ENCODE results near the gene WDR18.
"Not testable (repeated sequence)": the region's sequence is repeated elsewhere in the genome, so short reads cannot be mapped to it uniquely, and the experiment has no call there.

The WDR18 gene

DNA sequence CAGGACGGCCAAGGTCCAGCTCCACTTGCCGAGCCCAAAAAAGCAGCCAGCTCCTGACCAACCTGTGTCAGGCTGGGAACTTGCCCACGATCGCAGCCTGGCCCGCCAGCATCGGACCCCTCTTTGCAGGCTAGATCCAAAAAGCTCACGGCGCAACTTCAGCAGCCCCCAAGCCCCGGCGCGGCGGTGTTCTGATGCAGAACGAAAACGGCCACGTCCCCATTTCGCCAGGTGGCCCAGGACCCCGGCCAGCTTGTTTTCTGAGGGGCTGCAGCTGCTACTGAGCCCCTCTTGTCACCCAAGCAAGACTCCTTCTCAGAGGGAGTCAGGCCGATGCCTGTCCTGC is 35.4 kb downstream of the WDR18 start:
- DNase-seq (ENCODE audit: low read depth in 2 of 2) = no peak

DNA sequence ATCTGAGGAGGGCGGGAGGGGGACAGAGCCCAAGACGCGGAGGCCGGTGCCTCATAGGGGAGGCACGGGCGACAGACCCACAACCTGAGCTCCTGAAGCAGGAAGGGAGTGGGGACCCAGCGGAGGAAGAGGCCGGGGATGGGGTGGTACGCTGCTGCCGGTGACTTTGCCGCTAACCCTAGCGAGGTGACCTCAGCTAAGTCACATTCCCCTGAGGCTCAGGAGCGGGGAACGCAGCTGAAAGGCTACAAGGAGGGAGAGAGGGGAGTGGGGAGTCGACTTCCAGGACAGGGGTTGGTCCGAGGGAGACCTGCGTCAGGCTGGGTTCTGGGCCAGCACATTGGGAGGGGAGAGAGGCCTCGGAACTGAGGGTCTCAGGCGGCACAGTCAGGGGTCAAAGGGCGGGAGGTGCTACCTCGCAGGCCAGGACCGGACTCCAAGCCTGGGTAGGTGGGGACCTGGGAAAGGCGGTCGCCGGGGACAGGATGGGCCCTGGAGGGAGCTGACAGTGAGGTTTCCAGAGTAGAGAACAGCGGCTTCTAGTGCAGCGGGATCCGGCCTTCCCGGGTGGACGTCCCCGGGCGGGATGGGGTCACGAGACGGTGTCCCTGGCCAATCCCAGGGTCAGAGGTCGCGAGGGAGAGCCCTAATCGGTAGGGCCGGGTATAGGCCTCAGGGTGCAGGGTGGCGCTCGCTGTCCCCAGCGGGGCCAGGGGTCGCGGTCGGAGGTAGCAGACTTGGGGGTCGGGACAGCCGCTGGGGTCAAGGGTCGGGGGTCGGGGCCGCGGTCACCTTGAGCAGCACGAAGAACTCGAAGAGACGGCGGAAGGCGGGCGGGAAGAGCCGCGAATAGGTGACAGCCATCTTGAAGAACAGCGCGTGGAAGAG is 36.1 kb downstream of the WDR18 start:
- DNase-seq (ENCODE audit: low read depth in 2 of 2) = peak in 1 of 2 donors; percentile 36

DNA sequence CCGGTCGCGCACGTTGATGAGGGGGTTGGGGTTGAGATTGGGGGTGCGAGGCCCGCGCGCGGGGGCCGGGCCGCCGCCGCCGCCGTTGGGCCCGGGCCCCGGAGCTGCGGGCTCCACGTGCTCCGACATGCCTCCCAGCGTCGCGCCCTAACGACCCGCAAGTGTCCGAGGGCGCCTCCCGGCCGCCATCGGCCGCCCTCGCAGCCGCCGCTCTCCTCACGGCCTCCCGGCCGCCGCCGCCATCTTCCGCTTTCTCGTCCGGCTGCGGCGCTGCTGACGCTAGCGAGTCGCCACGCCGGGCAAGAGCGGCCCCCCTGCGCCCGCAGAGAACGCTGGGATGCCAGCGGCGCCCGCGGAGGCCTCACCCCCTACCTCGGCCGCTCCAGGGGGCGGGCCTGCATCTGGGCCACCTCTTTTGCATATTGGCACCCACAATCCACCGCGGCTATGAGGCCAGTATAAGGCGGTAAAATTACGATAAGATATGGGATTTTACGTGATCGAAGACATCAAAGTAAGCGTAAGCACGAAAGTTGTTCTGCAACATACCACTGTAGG is 36.8 kb downstream of the WDR18 start, which contains the start of gene TMEM259:
TSS of gene TMEM259 (minus strand) at position 256 of the 558 bp plus-strand sequence. CDS start at position 129, 127 bp downstream.
- DNase-seq (ENCODE audit: low read depth in 2 of 2) = peak; percentile 94 to 98

DNA sequence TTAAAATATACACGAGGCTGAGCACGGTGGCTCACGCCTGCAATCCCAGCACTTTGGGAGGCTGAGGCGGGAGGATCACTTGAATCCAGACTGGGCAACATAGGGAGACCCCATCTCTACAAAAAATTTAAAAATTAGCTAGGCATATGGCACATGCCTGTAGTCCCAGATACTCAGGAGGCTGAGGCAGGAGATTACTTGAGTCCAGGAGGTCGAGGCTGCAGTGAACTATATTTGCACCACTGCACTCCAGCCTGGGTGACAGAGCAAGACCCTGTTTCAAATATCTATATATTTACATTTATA is 39.7 kb downstream of the WDR18 start:
- not testable (repeated sequence) for DNase-seq (ENCODE audit: low read depth in 2 of 2)

DNA sequence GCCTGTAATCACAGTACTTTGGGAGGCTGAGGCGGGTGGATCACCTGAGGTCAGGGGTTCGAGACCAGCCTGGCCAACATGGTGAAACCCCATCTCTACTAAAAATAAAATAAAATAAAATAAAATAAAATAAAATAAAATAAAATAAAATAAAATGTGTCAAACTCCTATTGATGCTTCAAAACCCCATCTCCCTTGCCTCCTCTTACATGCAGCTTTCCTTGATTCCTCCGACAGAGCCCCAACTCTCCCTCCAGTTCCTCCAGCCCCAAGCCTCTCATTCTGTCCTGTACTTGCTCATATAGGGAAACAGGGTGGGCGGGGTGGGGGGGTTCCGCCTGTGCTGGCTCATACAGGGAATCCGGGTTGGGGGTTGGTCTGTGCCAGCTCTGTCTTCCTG is 40.9 kb downstream of the WDR18 start:
- not testable (repeated sequence) for DNase-seq (ENCODE audit: low read depth in 2 of 2)

DNA sequence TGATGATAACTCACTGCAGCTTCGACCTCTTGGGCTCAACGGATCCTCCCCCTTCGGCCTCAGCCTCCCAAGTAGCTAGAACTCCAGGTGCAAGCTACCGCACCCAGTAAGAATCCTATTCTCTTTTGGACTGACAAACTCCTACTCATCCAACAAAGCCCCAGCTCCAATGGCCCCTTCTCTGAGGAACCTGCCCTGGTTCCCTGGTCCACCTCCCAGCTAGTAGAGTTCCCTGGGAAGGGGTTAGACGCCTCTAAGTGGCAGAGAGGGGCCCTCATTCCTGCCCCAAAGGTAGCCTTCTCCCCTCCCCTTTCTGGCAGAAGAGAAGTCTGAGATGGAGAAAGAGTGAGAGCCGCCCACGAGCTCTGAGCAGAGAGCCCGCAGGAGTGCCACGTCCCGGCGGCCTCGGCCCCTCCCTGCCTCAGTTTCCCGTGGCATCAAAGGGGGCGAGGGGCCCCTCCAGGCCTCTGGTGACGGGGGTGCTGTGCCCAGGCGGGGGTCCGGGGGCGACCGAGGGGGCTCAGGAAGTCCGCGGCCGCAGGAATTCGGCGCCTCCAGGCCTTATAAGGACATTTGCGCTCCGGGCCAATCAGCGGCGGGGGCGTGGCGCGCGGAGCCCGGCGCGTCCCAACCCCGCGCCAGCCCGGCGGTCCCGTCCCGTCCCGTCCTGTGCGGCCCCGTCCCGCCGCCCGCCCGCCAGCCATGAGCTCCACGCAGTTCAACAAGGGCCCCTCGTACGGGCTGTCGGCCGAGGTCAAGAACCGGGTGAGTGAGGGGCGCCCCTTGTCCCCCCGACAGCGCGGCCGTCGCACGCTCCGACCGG is 42.0 kb downstream of the WDR18 start, which contains the start of gene CNN2:
TSS of gene CNN2 (plus strand) at position 649 of the 823 bp plus-strand sequence. CDS start at position 703, 54 bp downstream.
- peak in 1 of 2 donors; percentile 66 for DNase-seq (ENCODE audit: low read depth in 2 of 2)

DNA sequence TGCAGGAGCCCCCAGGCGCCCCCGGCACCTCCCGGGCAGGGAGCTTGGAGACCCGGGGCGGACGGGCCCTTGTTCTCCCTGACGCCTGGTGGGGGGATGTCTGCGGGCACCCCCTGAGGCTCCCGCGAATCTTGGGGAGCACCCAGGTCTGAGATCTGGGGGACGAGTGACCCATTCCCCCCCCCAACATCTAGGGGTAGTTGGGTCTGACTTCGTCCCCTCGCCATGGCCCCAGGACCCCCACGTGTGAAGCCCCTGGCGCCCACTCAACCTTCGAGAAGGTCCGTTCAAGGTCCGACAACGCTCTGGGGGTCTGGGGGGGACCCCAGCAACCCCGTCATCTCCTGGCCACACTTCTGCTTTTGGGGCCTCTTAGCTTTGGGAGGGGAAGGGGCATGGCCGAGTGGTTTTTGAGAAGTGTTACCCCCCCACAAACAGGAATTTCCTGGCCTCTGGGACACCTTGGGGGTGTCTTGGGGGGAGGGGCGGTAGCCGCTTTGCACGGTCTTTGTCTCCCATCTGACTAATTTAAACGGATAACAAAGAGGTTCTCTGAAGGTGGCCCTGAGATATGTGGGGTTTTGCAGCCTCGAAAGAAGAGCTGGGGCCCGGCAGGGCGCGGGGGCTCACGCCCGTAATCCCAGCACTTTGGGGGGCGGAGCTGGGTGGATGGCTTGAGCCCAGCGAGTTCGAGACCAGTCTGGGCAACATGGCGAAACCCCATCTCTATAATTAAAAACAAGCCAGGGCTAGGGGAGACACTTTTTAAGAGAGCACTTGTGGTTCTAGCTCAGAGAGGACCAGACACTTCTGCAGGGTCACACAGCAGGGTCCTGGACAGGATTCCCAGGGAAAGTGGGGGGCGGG is 42.9 kb downstream of the WDR18 start:
- DNase-seq (ENCODE audit: low read depth in 2 of 2) = no peak

DNA sequence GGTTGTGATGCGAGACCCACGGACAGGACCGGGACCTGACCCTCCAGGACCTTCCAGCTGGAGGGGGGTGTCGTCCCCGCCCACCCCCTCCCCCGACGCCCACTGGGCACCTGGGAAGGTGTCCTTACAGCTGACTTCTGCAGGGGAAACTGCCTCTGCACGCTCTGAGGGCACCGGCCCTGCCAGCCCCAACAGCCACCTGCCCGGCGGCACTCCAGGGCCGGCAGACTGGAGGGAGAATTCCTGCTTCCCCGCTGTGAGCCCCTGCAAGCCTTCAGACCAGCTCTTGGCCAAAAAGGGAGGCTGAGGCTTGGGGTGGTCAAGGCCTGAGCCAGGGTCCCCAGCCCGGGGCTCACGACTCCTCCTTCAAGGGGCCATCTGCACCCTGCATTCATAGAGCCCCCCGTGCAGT is 43.5 kb downstream of the WDR18 start:
- DNase-seq (ENCODE audit: low read depth in 2 of 2) = no peak

DNA sequence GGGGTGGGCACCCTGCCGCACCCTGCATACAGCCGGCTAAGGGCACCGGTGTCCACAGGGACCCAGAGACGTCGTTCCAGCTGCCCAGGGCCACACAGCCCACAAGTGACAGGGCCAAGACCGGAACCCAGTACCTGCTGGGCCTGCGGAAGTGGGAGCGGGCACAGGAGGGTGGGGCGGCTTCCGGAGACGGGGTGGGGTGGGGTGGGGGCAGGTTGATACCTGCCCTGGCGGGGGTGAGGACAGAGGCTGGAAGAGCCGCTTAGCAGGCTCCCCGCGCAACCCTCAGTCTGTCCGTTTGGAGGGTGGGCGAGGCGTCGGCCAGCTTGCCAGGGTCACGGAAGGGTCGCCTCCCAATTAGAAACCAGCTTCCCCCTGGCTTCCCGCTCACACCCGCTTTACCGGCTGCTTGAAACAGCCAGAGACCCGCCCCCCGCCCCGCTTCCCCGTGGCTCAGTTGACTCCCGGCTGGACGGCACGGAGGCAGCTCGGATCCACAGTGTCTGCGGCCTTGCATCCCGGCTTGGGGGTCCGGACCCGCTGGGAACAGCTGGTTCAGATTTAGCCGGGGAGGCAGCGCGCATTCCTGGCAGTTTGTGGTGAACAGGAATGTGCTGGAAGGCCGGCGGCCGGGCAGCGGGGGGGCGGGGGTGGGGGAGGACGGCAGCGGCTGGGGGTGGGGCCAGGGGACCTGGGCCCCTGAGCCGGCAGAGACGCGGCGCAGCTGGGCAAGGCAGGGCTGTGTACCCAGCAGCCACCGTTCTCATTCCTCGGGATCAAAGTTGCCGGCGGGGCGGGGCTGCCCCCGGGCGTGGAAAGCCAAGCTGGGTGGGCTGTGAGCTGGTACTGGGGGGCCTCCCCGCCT is 44.1 kb downstream of the WDR18 start:
- DNase-seq (ENCODE audit: low read depth in 2 of 2) = peak in 1 of 2 donors; percentile 37

DNA sequence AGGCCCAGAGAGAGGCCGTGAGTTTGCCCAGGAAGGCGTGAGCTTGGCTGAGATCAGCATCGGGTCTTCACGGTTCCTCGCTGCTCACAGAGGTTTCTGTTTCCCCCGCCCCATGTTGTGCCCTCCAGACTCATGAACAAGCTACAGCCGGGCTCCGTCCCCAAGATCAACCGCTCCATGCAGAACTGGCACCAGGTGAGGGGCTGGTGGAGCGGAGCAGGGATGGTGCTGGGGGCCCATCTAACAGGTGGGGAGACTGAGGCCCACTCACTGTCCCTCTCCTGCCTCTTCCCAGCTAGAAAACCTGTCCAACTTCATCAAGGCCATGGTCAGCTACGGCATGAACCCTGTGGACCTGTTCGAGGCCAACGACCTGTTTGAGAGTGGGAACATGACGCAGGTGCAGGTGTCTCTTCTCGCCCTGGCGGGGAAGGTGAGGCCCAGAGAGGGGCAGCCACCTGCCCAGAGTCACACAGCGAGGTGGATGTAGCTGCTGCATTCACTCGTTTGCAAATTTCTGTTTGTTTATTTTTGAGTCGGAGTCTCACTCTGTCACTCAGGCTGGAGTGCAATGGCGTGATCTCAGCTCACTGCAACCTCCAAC is 48.2 kb downstream of the WDR18 start:
- no peak for DNase-seq (ENCODE audit: low read depth in 2 of 2)

DNA sequence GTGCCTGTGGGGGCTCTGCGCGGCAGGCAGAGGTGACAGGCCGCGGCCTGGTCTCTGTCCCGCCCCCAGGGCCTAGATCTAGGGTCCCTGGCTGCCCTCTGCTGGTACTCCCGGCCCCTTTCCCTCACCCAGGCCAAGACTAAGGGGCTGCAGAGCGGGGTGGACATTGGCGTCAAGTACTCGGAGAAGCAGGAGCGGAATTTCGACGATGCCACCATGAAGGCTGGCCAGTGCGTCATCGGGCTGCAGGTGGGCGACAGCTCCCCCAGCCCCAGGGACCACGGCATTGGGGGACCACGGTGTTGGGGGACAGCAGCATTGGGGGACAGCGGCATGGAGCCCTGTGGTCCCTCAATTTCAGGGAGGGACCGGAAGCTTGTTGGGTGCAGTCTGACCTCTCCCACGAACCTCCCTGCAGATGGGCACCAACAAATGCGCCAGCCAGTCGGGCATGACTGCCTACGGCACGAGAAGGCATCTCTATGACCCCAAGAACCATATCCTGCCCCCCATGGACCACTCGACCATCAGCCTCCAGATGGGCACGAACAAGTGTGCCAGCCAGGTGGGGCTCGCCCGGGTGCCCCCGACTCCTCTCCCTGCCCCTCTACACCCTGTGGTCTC is 52.0 kb downstream of the WDR18 start:
- DNase-seq (ENCODE audit: low read depth in 2 of 2) = no peak

DNA sequence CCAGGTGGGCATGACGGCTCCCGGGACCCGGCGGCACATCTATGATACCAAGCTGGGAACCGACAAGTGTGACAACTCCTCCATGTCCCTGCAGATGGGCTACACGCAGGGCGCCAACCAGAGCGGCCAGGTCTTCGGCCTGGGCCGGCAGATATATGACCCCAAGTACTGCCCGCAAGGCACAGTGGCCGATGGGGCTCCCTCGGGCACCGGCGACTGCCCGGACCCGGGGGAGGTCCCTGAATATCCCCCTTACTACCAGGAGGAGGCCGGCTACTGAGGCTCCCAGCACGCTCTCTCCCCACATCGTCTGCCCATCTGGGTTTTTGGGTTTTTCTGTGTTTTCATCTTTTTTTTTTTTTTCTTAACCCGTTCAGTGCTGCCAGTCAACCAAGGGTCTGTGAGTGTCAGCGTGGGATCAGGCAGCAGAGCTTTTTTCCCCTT is 53.5 kb downstream of the WDR18 start:
- DNase-seq (ENCODE audit: low read depth in 2 of 2) = no peak

DNA sequence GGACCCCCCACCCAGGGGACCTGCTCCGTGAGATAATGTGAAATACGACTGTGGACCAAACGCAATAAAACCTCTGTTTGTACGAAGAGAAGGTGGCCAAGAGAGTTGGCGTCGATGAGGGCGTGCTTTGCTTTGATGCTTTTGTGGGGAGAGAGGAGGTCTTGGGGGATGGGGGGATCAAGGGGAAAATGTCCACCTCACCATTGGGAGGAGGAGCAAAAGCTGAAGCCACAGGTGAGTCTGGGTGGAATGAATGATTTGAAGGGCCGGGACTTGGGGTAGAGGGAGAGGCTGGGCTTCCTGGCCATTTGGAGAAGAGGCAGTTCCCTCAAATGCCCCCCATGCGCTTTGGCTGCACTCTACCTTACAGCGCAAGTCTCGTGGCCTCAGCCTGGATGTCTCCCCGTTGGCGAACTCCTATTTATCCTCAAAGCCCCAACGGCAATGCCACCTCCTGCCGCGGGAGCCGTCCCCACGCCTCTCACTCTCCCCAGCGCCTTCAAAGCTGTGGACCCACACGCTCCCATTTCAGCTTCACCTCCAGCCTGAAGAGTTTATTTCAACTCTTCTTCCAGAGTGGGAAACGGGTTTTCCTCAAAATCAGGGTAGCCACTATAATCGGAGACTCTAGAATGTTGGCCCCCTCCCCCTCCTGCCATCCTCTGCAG is 55.0 kb downstream of the WDR18 start:
- no peak for DNase-seq (ENCODE audit: low read depth in 2 of 2)

DNA sequence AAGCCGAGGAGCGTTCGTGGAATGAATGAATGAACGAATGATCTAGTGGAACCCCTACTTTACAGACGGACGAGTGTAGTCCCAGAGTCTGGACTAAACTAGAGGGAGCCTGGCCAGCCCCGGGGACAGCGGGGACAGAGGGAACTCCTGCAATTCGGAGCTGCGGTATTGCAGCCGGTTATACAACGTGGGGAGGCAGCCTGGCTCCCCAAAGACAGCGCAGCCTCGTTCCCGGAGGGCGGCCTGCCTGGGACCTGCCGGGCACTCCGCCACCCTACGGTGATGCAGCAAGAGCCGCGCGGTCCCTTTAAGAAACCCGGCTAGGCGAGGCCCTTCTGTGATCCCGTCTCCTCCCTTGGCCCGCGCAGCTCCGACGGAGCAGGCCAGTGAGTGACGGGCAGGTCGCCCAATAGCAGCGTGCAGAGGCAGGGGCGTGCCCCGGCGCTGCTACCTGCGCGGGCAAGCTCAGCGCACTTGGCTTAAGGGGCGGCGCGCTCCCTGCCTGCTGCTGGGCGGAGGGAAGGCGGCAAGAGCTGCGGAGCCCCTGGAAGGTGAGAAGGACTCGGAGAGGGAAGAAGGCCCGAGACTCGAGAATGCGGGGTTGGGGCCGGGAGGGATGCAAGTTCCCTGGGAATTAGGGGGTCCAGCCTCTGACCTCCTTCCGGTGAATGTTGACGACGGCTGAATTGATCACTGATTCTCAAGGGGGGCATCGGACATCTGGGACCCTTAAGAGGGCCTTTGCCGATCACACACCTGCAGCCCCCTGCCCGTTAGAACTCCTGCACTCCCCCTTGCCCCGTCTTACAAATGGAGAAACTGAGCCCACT is 55.7 kb downstream of the WDR18 start, which contains the start of gene ABCA7:
TSS of gene ABCA7 (plus strand) at position 462 of the 830 bp plus-strand sequence. CDS start 1,255 bp downstream, outside the sequence.
- peak; percentile 99 to 100 for DNase-seq (ENCODE audit: low read depth in 2 of 2)

DNA sequence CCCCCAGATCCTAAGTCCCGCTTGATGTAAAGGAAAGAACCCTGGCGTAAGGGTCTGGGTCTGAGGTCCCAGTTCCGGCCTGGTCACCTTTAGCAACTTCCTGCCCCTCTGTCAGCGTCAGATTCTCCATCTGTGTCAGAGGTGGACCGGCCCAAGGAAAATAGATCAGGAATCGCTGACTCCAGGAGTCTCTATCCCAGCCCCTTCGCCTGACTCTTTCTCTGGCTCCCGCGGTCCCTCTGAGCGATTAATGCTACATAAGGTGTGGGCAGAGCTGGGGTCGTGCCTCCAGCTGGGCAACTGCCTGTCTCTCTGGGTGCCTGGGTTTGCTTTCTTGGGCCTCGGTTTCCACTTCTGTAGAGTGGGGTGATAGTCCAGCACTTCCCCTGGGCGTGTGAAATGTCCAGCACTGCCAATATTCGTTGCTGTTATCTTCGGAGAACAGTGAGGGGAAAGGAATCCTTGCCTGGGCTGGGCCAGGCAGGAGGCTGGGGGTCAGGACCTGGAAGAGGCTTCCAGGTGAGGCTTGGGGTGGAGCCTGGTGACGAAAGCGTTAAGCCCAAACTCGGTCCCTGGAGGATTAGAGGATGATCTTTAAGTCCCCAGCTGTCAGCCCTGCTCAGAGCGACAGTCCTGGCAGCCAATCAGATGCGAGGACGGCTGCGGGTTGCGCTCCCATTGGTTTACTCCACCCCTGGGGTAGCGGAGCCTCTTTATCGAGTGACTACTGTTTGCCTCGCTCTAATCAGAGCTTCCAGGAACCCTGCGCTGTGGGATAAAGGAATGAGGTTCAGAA is 56.5 kb downstream of the WDR18 start:
- DNase-seq (ENCODE audit: low read depth in 2 of 2) = peak; percentile 84 to 86

DNA sequence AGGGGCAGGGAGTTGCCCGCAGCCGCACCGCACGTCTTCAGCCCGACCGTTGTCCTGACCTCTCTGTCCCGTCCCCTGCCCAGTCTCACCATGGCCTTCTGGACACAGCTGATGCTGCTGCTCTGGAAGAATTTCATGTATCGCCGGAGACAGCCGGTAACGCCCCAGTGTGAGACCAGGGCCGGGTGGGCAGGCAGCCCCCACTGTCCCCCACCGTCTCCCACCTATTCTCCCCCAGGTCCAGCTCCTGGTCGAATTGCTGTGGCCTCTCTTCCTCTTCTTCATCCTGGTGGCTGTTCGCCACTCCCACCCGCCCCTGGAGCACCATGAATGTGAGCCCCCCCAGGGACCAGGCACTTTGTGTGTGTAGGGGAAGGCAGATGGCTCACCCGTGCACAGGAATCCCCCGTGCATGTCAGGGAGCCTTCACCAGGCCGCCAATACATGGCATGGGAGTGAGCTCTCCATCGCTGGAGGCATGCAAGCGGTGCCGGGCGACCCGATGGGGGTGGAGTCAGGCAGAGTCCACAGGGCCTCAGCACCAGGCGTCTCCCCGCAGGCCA is 57.2 kb downstream of the WDR18 start:
- no peak for DNase-seq (ENCODE audit: low read depth in 2 of 2)

Measured in stimulated activated CD4-positive, alpha-beta T cell treated with anti-CD3 and anti-CD28 coated beads, Interleukin-1b, Interleukin-23, amount 100 ng/mL, for 4 hours (primary cell).